GM20431 (cell line): ENCODE results near the gene G2E3.
"Not testable (repeated sequence)": the region's sequence is repeated elsewhere in the genome, so short reads cannot be mapped to it uniquely, and the experiment has no call there.

Experiments used
- in situ Hi-C: fragments of 300-500 bp; cut with MseI, MboI; formaldehyde crosslinking; loops from one replicate; pipeline ENCODE4 v1.15.0; 2020; ENCODE audit warnings: low sequenced_read_pairs; ENCODE audit not compliant: unreplicated experiment

Gene G2E3

GRCh38 chr14:30641207-30641606, 82.2 kb downstream of the G2E3 start:
- in situ Hi-C loops: no loop called here

- in situ Hi-C loops: not testable (repeated sequence)
These were observed 85.5 kb downstream of the G2E3 start for GRCh38 chr14:30644462-30644861.

GRCh38 chr14:30645600-30645999, 86.6 kb downstream of the G2E3 start:
- in situ Hi-C loops: no loop called here

- in situ Hi-C loops: no loop called here
These were observed 89.5 kb downstream of the G2E3 start for GRCh38 chr14:30648471-30648870.

GRCh38 chr14:30651937-30652336, 93.0 kb downstream of the G2E3 start:
- in situ Hi-C loops: no loop called here

- in situ Hi-C loops: no loop called here
These were observed 96.2 kb downstream of the G2E3 start for GRCh38 chr14:30655124-30655523.

- in situ Hi-C loops: no loop called here
These were observed 96.7 kb downstream of the G2E3 start for GRCh38 chr14:30655658-30656057.

- in situ Hi-C loops: no loop called here
These were observed 97.3 kb downstream of the G2E3 start for GRCh38 chr14:30656190-30656632.

GRCh38 chr14:30657050-30657449, 98.1 kb downstream of the G2E3 start:
- in situ Hi-C loops: no loop called here

- in situ Hi-C loops: no loop called here
These were observed 98.7 kb downstream of the G2E3 start for GRCh38 chr14:30657606-30658163.

- in situ Hi-C loops: no loop called here
These were observed 99.7 kb downstream of the G2E3 start for GRCh38 chr14:30658645-30659044.

- in situ Hi-C loops: no loop called here
These were observed 110.6 kb downstream of the G2E3 start for GRCh38 chr14:30669594-30669993.
